Upper lobe of left lung (tissue), 4 donors: ENCODE results near the gene ENPP5.

Experiments used
- CTCF ChIP-seq, 6 experiments: fragments of 450-650 bp in 4 of 6; fragments of 200-600 bp in 2 of 6; sonication (generic) in 2 of 6; IDR thresholded peaks; one replicate each; pipeline ENCODE4 v1.5.1; 2016 to 2019; ENCODE audit warnings: antibody characterized with exemption in 6 of 6
- POLR2A ChIP-seq, 4 donors: fragments of 450-650 bp; IDR thresholded peaks; one replicate each; pipeline ENCODE4 v1.5.1; 2016 to 2017; ENCODE audit warnings: antibody characterized with exemption in 4 of 4, mild to moderate bottlenecking in 2 of 4

- TF ChIP-seq CTCF (IDR thresholded peaks at IDR 0.05) (no peak), POLR2A (IDR thresholded peaks at IDR 0.05) (no peak)
Observed at GRCh38 chr6:46144270-46144669, 26.5 kb downstream of the ENPP5 start.
